ENCODE data around the gene PRAME. TPM values are rescaled to one million over a fixed set of nuclear protein-coding genes. Genes with fewer than 3 reads are reported as not detected.
"Not testable (repeated sequence)": the region's sequence is repeated elsewhere in the genome, so short reads cannot be mapped to it uniquely, and the experiment has no call there.

PRAME gene
- total RNA-seq (2014; rRNA removed; shearing (Covaris generic)), result not detected in 2 replicates

DNA sequence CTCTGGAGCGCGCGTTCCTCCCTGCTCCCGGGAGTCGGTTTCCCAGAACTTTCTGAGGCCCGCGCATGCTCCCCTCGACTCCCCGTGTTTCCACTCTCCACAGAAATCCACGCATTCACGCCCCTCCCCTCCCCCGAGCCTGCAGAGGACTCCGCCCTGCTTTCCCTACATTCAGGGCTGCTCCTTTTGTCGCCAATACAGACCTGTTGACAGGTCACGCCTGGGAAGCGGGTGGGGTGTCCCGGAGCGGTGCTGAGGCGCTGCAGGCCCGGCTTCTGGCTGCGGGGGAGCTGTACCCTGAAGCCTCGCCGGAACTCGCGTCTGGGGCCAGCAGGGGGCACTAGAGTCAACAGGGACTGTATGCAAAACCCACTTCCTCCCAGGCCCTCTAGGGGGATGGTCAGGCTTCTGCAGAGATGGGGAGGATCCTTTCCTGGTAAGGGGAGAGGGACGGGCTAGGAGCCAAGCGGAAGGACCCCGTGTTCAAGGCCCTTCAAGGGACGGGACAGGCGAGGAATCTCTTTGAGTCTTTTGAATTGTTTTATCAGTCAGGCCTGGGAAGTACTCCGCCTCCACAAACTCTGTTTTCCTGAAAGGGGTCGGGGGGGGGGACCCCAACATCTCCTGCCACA lies at the start of gene PRAME:
TSS of gene PRAME (minus strand) at position 294 of the 632 bp plus-strand sequence. CDS start 2,433 bp downstream, outside the sequence.
- H3K27ac ChIP-seq, result no peak within 1 kb of the TSS
- H3K4me1 ChIP-seq, result peaks cover under 1% of the 10 kb centered on the region
- no peaks in the 10 kb centered on the region for H3K9me3 ChIP-seq (replicated peaks)
- H3K4me3 ChIP-seq, result no peak within 1 kb of the TSS
- no peaks in the 10 kb centered on the region for H3K36me3 ChIP-seq
- no peaks in the 10 kb centered on the region for H3K27me3 ChIP-seq
- DNase-seq, result peak; percentile 73 to 74

DNA sequence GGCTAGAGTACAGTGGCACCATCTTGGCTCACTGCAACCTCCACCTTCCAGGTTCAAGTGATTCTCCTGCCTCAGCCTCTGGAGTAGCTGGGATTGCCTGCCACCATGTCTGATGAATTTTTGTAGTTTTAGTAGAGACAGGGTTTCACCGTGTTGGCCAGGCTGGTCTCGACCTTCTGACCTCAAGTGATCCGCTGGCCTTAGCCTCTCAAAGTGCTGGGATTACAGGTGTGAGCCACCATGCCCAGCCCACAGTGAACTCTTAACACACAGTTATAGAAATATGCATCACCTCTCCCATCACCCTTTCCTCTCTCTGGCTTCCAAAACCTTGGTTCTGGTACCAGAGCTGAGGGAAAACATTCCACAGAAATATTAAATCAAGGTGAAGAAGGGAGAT lies 49.0 kb upstream of the PRAME start:
- H3K4me1 ChIP-seq, result peaks cover 15% of the 10 kb centered on the region
- not testable (repeated sequence) for DNase-seq; H3K4me3 ChIP-seq; H3K27ac ChIP-seq; H3K9me3 ChIP-seq (replicated peaks); H3K36me3 ChIP-seq; H3K27me3 ChIP-seq

DNA sequence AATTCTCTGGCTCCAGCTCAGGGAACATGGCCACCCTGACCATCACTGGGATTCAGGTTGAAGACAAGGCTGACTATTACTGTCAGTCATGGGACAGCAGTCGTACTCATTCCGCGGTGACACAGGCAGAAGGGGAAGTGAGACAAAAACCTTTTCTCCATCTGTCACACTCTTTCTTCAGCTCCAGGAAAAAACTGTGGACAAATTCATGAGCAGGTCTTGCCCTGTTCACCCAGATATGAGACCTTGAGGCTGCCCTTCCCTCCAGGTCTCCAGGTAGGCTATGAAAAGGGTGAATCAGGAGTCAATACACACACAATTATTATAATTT lies 46.0 kb upstream of the PRAME start:
- no peak for DNase-seq
- Histone ChIP-seq H3K4me3 (no peak overlapping the region), H3K9me3 (replicated peaks) (no peaks in the 10 kb centered on the region), H3K27me3 (no peaks in the 10 kb centered on the region), H3K4me1 (peaks cover 12% of the 10 kb centered on the region), H3K27ac (no peak overlapping the region), H3K36me3 (no peaks in the 10 kb centered on the region)

DNA sequence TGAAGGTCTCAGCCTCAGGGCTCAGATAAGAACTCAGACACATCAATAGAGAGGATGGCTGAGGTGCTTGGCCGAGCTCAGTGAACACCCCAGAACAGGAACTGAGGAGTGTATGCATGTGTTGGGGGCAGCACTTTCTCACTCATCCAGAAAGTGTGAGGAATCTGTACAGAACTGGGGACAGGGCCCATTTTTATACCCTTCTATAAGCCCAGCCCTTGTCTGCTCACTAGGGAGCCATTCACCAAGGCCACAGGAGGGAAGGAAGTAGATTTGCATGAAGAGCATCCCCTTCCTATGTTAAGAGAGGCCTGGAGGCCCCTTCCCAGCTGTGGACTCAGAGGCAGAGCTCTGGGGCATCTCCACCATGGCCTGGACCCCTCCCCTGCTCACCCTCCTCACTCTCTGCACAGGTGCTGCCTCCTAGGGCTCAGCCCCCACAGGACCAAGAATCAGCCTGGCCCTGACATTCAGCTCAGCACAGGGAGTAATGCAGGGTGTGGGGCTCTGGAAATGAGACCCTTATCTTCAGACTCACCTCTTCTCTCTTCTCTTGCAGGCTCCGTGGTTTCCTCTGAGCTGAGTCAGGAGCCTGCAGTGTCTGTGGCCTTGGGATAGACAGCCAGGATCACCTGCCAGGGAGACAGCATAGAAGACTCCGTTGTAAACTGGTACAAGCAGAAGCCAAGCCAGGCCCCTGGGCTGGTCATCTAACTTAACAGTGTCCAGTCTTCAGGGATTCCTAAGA lies 45.4 kb upstream of the PRAME start:
- H3K27me3 ChIP-seq, result no peaks in the 10 kb centered on the region
- H3K36me3 ChIP-seq, result no peaks in the 10 kb centered on the region
- no peak overlapping the region for H3K27ac ChIP-seq
- peaks cover 7% of the 10 kb centered on the region for H3K4me1 ChIP-seq
- no peaks in the 10 kb centered on the region for H3K9me3 ChIP-seq (replicated peaks)
- no peak overlapping the region for H3K4me3 ChIP-seq
- DNase-seq, result no peak

DNA sequence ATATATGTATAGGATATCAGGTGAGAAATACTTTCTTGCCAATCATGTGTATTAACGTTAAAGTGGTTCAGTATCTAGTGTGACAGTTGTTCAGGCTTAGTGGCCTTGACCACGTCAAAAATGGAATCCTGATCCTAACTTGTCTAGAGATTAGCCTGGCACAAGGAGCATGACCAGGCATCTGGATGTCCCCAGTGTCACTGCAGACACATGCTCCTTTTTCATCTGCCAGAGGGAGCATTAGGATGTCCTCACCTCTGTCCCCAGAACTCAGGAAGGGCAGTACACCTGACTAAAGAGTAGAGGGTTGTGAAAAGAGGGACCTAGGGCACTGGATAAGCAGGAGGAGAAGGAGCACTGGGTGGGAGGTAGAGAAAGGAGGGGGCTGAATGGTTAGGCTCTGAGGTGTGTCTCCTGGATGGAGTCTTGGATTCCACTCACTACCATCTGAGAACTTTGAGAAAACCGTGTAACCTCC lies 44.4 kb upstream of the PRAME start:
- no peaks in the 10 kb centered on the region for H3K36me3 ChIP-seq
- H3K4me3 ChIP-seq, result no peak overlapping the region
- H3K27ac ChIP-seq, result no peak overlapping the region
- no peaks in the 10 kb centered on the region for H3K4me1 ChIP-seq
- no peaks in the 10 kb centered on the region for H3K9me3 ChIP-seq (replicated peaks)
- no peaks in the 10 kb centered on the region for H3K27me3 ChIP-seq
- DNase-seq, result no peak

- no peaks in the 10 kb centered on the region for H3K9me3 ChIP-seq (replicated peaks)
- no peaks in the 10 kb centered on the region for H3K4me1 ChIP-seq
- no peak overlapping the region for H3K4me3 ChIP-seq
- H3K36me3 ChIP-seq, result no peaks in the 10 kb centered on the region
- peak in 1 of 2 experiments; percentile 13 for DNase-seq
- no peak overlapping the region for H3K27ac ChIP-seq
- H3K27me3 ChIP-seq, result no peaks in the 10 kb centered on the region
Observed at GRCh38 chr22:22600531-22601261, 41.6 kb upstream of the PRAME start.

DNA sequence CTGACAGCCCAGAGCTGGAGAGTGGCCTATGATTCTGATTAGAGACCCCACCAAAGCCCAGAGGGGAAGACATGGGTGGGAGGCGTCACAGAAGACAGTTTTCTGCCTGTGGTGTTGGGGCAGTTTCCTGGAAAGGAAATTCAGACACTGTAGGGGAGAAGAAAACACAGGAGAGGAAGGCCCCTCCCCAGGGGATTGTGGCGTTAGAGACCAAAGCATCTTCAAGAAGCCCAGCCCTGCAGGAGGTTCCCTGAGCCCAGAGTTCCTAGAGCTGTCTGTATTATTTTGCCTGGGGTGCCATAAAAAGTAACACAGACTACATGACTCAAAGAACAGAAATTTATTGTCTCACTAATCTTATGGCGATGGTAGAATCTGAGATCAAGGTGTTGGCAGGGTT lies 40.2 kb upstream of the PRAME start:
- no peak for DNase-seq
- Histone ChIP-seq H3K27ac (no peak overlapping the region), H3K9me3 (replicated peaks) (no peaks in the 10 kb centered on the region), H3K36me3 (no peaks in the 10 kb centered on the region), H3K27me3 (no peaks in the 10 kb centered on the region), H3K4me1 (no peaks in the 10 kb centered on the region), H3K4me3 (no peak overlapping the region)

DNA sequence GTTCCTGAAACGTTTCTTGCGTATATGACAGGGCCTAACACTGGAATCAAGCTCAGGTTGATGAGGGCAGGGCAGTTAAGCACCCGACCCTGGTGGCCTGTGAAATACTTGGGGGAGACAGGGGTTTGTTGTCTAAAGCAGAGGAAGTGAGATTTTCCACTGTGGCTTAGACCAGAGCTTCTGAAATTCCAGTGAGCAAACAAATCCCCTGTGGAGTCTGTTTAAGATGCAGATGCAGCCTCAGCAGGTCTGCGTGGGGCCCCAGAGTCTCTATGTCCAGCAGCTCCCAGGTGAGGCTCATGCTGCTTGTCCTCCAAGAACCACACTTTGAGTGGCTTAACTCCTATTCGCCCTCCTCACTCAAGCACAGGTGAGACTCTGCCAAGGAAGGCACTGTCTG lies 39.1 kb upstream of the PRAME start:
- H3K27ac ChIP-seq, result no peak overlapping the region
- H3K4me1 ChIP-seq, result no peaks in the 10 kb centered on the region
- DNase-seq, result no peak
- H3K4me3 ChIP-seq, result no peak overlapping the region
- H3K9me3 ChIP-seq (replicated peaks), result no peaks in the 10 kb centered on the region
- no peaks in the 10 kb centered on the region for H3K36me3 ChIP-seq
- H3K27me3 ChIP-seq, result no peaks in the 10 kb centered on the region

DNA sequence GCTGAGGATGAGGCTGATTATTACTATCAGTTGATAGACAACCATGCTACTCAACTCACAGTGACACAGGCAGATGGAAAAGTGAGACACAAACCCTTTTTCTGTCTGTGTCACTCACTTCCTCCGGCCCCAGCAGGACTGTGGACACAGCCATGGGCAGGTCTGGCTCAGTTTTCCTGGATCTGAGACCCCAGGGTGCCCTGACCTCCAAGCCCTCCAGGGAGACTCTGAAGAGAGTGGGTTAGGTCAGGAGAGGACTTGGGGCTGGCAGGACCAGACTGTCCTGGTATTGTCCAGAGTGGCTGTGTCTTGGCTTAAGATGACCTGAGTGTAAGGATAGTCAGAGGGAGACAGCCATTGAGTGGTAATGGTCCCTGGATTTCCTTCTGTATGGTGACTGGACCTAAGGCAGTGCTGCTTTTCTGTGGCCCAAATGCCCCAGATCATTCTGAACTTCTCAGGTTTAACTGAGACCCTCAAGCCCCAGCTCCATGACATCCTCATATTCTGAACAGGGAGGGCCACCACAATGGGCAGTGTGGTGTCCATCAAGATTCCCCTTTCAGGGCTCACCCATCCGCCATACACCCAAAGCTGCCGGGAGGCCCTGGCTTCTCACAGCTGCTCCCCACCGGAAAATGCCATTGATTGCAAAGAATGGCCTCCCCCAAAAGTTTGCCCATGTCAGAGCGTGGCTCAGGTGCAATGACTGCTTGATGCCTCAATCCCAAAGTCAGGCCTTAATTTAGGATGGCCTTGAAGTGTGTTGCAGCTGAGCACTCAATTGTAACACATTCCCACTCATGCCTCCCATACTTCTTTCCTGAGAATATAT lies 36.2 kb upstream of the PRAME start:
- DNase-seq, result no peak
- Histone ChIP-seq H3K4me3 (no peak overlapping the region), H3K9me3 (replicated peaks) (no peaks in the 10 kb centered on the region), H3K27me3 (no peaks in the 10 kb centered on the region), H3K4me1 (no peaks in the 10 kb centered on the region), H3K27ac (no peak overlapping the region), H3K36me3 (no peaks in the 10 kb centered on the region)

DNA sequence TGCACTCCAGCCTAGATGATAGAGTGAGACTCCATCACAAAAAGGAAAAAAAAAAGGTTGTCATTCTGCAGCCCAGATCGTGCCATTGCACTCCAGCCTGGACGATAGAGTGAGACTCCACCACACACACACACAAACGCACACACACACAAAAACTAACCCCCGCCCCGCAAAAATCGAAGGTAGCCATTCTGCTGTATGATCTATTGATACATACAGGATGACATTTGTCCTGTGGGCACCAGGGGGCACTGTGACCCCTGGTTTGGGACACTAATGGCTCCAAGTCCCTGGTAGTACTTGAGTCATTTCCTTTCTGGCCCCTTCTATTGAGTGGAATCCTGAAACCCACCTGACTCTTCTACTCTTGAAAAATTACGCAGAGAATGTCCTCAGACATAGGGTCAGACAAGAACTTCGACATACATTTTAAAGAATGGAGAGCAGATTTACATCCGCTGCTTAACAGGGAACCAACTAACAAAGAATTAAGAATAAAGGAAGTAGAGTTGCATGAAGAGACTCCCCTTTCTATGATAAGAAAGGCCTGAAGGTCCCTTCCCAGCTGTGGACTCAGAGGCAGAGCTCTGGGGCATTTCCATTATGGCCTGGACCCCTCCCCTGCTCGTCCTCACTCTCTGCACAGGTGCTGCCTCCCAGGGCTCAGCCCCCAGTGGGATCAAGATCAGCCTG lies 35.0 kb upstream of the PRAME start:
- DNase-seq, result peak; percentile 59 to 86
- Histone ChIP-seq H3K27me3 (no peaks in the 10 kb centered on the region), H3K9me3 (replicated peaks) (no peaks in the 10 kb centered on the region), H3K36me3 (no peaks in the 10 kb centered on the region), H3K4me3 (no peak overlapping the region), H3K27ac (no peak overlapping the region), H3K4me1 (no peaks in the 10 kb centered on the region)

- H3K36me3 ChIP-seq, result no peaks in the 10 kb centered on the region
- no peaks in the 10 kb centered on the region for H3K27me3 ChIP-seq
- H3K4me3 ChIP-seq, result no peak overlapping the region
- no peak for DNase-seq
- no peaks in the 10 kb centered on the region for H3K9me3 ChIP-seq (replicated peaks)
- no peak overlapping the region for H3K27ac ChIP-seq
- no peaks in the 10 kb centered on the region for H3K4me1 ChIP-seq
Observed at GRCh38 chr22:22593250-22593649, 34.2 kb upstream of the PRAME start.

GRCh38 chr22:22591348-22592299 lies 32.6 kb upstream of the PRAME start:
- Histone ChIP-seq H3K36me3 (no peaks in the 10 kb centered on the region), H3K27me3 (no peaks in the 10 kb centered on the region), H3K9me3 (replicated peaks) (no peaks in the 10 kb centered on the region), H3K27ac (no peak overlapping the region), H3K4me1 (no peaks in the 10 kb centered on the region), H3K4me3 (no peak overlapping the region)
- no peak for DNase-seq

GRCh38 chr22:22590136-22590891 lies 31.2 kb upstream of the PRAME start:
- Histone ChIP-seq H3K4me1 (no peaks in the 10 kb centered on the region), H3K27ac (no peak overlapping the region), H3K9me3 (replicated peaks) (no peaks in the 10 kb centered on the region), H3K4me3 (no peak overlapping the region), H3K27me3 (no peaks in the 10 kb centered on the region), H3K36me3 (no peaks in the 10 kb centered on the region)
- no peak for DNase-seq

Measured in SJCRH30 (cell line).